GM12801 (cell line): ENCODE results near the gene DYNC1H1.

Source experiments
- TF ChIP-seq, protein P1 (sequence below): IDR thresholded peaks from one replicate; pipeline ENCODE4 v1.5.1; 2011; ENCODE audit warnings: control low read depth; ENCODE audit not compliant: insufficient read length; ENCODE audit errors: extremely low read depth

The DYNC1H1 gene

GRCh38 chr14:101932673-101933072 lies 31.7 kb upstream of the DYNC1H1 start:
- TF ChIP-seq, protein P1, sequence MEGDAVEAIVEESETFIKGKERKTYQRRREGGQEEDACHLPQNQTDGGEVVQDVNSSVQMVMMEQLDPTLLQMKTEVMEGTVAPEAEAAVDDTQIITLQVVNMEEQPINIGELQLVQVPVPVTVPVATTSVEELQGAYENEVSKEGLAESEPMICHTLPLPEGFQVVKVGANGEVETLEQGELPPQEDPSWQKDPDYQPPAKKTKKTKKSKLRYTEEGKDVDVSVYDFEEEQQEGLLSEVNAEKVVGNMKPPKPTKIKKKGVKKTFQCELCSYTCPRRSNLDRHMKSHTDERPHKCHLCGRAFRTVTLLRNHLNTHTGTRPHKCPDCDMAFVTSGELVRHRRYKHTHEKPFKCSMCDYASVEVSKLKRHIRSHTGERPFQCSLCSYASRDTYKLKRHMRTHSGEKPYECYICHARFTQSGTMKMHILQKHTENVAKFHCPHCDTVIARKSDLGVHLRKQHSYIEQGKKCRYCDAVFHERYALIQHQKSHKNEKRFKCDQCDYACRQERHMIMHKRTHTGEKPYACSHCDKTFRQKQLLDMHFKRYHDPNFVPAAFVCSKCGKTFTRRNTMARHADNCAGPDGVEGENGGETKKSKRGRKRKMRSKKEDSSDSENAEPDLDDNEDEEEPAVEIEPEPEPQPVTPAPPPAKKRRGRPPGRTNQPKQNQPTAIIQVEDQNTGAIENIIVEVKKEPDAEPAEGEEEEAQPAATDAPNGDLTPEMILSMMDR = no peak

- TF ChIP-seq, protein P1 = no peak
These were observed 31.2 kb upstream of the DYNC1H1 start for GRCh38 chr14:101933209-101933608.

GRCh38 chr14:101934601-101935150 lies 29.7 kb upstream of the DYNC1H1 start:
- TF ChIP-seq, protein P1 = no peak

- TF ChIP-seq, protein P1 = no peak
These were observed 26.2 kb upstream of the DYNC1H1 start for GRCh38 chr14:101937926-101938767.

- TF ChIP-seq, protein P1 = no peak
These were observed 24.7 kb upstream of the DYNC1H1 start for GRCh38 chr14:101939646-101940170.

DNA sequence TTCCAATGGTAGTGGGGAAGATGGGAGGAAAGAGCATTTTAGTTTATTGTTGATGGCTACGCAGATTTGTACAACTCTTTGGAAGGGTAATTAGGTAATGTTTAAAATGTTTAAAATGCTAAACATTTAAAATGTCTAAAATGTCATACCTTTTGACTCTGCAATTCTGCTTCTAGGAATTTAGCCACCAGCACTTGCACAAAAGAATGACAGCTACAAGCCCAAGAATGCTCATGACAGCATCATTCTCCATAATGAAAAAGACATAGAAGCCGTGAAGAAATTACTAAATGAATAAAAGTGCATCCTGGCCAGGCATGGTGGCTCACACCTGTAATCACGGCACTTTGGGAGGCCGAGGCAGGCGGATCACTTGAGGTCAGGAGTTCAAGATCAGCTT lies 19.9 kb upstream of the DYNC1H1 start:
- TF ChIP-seq, protein P1 = no peak

DNA sequence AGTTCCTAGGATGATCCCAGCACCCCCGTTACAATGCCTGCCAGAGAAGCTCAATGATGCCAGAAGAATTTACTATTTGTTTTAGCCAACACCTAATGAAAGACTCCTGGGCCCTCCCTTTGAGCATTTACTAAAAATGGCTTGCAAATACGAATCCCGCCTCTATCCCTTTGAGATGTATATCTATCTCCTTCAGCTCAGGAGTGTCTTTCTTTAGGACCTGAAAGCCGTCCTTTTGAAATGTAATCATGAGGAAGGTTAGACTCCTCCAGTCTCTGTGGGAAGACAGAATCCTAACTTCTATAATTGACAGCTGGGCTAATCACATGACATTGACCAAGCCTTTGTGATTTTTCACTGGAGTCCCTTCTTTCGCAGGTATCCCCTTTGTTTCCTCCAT lies 19.2 kb upstream of the DYNC1H1 start:
- TF ChIP-seq, protein P1 = no peak
